GM18907 (cell line): ENCODE data around the gene MAU2.
"Not testable (repeated sequence)": the region's sequence is repeated elsewhere in the genome, so short reads cannot be mapped to it uniquely, and the experiment has no call there.

ENCODE experiments used
- ATAC-seq: cut with Tn5 transposase; IDR thresholded peaks from one replicate; pipeline ENCODE4 v1.9.1; 2021; ENCODE audit warnings: mild to moderate bottlenecking, moderate library complexity; ENCODE audit not compliant: unreplicated experiment

MAU2 gene

DNA sequence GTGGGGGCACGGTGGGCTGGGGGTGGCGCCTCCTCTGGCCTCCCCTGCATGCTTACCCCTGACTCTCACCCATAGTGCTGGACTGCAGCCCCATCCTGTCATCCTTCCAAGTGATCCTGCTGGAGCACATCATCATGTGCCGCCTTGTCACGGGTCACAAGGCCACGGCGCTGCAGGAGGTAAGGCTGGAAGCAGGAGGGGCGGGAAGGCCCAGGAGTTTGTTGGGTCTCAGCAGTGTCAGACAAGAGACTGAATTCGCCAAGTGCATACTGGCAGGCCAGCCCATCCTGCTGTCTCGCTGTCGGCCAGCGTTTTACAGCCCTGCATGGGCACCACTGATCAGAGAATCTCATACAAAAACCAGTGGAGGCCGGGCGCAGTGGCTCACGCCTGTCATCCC lies 23.1 kb downstream of the MAU2 start:
- ATAC-seq, result no peak

- no peak for ATAC-seq
These were observed 24.6 kb downstream of the MAU2 start for GRCh38 chr19:19345232-19345631.

- no peak for ATAC-seq
These were observed 25.3 kb downstream of the MAU2 start for GRCh38 chr19:19345970-19346369.

DNA sequence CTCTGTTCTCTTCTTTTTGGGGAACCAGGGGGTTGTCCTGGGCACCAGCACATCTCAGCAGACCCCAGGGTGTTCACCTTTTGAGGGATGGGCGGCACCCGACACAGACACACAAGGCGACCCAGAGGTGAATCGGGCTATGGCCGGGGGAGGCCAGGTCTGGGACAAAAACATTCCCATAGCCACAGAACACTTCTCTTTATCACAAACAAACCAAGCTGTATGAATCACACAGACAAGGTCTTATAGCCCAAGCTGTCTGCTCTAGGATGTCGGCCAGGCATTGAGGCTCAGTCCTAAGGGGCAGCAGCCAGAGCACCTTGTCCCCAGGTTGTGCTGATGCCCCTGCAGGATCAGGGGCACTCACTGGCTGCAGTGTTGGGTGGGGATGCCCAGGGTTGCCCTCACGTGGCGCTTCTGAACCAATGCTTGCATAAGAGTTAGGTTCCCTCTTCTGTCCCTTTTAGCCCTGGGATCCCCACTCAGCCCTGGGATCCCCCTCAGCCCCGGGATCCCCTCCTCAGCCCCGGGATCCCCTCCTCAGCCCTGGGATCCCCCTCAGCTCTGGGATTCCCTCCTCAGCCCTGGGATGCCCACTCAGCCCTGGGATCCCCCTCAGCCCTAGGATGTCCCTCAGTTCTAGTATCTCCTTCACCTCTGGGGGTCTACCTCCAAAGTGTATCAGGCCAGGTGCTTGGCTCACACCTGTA lies 26.9 kb downstream of the MAU2 start:
- no peak for ATAC-seq

DNA sequence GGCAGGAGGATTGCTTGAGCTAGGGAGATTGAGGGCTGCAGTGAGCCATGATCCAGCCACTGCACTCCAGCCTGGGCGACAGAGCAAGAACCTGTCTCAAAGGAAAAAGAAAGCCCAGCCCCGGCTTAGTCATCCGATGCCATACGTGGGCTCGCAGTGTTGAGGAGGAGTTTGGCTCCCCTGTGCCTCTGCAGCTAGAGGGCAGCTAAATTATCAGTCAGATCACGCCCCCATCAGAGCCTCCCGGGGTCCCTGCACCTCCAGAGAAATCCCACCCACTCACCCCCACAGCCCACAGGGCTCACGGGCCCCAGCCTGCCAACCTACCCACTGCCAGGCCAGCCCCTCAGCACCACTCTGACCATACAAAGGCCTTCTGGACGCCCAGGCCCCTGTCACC lies 27.6 kb downstream of the MAU2 start:
- no peak for ATAC-seq

- no peak for ATAC-seq
These were observed 28.7 kb downstream of the MAU2 start for GRCh38 chr19:19349365-19349764.

DNA sequence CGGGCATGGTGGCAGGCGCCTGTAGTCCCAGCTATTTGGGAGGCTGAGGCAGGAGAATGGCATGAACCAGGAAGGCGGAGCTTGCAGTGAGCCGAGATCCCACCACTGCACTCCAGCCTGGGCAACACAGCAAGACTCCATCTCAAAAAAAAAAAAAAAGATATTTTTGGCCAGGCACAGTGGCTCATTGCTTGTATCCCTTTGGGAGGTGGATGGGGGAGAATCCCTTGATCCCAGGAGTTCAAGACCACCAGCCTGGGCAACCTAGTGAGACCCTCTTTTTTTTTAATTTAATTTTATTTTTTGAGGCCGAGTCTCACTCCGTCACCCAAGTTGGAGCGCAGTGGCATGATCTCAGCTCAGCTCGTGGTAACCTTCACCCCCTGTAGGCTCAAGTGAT lies 30.1 kb downstream of the MAU2 start:
- ATAC-seq, result not testable (repeated sequence)

- ATAC-seq, result no peak
These were observed 32.2 kb downstream of the MAU2 start for GRCh38 chr19:19352823-19353222.

GRCh38 chr19:19354007-19354406 lies 33.4 kb downstream of the MAU2 start:
- ATAC-seq, result no peak

DNA sequence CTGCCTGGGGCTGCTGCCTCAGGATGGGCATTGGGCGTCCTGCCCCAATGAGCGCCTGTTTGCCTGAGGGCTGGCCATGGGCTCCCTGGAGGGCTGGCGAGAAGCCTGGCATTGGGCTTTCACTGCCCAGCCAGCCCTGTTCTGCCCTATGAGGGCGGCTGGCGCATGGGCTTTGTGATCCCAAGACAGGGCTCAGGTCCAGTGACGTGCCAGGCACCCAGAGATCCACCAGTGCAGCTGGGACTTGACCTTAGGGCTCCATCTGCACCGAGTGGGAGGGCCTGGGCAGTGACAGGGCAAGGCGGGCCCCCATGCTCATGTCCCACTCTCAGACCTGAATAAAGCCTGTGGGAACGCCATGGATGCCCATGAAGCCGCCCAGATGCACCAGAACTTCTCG lies 34.3 kb downstream of the MAU2 start:
- ATAC-seq, result no peak

DNA sequence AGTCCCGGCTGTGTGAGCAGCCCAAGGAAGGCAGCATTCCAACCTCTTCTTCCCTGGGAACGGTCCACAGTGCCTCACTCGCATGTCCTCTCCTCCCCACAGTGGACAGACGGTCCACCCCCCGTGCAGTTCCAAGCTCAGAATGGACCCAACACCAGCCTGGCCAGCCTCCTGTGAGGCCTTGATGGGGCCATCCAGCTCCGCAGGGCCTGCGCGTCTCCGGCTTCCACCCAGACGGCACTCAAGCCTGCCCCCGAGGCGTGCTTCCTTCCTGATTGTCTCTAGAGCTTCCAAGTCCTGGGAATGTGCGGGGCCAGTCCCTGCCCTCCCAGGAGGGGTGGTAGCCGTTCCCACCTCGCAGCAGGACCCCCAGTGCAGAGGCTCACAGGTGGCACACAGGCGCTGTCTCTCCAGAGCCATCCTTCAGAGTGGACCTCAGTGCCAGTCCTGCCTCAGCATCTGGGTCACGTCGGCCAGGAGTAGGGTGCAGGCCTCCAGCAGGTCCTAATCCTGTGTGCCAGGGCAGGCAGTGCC lies 35.0 kb downstream of the MAU2 start:
- no peak for ATAC-seq

DNA sequence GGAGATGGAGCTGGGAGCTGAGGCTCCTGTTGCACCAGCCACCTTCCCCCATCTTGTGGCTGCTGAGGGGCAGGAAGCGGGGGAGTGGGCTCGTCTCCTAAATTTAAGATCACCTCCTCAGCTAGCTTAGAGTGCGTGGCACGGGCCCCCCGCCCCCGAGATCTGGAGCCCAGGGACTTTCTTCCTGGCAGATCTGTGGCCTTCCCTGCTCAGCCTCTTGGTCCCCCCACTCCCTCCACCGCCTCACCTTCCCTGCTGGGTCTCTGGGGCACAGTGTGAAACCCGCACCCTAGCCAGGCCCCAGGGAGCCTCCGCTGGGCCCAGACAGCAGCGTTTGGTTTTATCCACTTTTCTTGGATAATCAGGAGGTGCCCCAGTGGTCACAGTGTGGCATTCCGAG lies 35.9 kb downstream of the MAU2 start:
- ATAC-seq, result no peak

DNA sequence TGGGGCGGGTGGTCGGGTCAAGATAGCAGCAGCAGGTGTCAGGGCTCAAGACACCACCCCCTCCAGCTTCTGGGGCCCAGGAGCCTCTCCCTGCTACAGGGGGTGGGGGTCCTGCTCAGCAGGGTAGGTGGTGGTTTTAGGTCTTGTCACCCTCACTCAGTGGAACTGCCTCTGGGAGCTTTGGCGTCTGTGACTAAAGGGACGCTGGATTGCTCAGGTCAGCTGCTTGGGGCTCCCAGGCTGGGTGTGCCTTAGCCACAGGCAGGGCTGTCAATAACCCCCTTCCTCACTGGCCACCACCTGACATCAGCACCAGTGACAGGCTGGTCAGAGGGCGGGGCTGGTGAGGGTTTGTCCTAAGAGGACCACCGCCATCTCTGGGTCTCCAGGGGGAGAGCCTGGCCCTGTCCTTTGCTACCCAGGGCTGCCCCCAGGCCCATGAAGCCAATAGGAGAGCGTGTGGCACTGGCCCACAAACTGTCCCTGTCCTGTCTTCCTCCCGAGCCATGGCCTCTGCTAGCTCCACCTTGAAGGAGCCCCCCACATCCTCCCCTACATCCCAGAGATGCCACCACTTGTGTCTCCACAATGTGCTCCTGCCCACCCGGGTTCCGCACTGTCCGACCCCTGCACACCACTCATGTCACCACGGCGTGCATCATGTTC lies 36.4 kb downstream of the MAU2 start:
- no peak for ATAC-seq

- peak; percentile 65 for ATAC-seq
These were observed 40.5 kb downstream of the MAU2 start for GRCh38 chr19:19361075-19361594.

DNA sequence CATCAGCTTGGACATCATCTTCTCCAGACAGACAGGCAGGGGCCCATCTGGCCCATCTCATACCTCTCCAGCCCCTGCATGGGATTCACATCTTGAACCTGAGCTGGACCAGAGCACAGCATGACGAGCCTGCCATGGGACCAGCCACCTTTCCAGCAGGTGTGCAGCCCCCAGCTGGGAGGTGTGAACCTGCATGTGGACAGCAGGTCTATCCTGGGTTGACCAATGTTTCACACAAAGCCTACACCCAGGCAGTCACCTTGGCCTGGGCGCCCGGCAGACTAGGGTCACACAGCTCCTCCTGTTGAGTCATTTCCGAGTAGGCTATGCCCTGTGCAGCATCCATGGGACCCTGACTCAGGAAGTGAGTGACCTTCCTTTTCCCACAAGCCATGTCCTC lies 41.4 kb downstream of the MAU2 start:
- no peak for ATAC-seq

GRCh38 chr19:19366434-19367396 lies 46.1 kb downstream of the MAU2 start:
- ATAC-seq, result peak; percentile 80

DNA sequence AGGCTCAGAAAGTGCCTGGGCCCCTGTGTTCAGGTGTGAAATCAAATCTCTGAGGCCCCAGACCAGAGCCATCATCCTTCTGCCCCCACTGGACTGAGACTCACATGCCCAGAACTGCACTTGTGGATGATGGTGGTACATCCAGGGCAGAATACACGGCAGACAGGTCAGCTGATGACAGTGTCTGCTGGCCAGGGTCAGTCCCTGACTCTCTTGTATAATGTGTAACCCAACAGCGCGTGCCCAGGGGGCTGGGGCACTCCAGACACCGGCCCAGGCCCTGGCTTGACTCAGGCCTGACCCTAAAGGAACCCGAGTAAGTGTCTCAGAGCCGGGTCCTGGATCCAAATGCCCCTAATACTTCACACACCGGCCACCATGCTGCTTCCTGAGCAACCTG lies 47.5 kb downstream of the MAU2 start:
- no peak for ATAC-seq

DNA sequence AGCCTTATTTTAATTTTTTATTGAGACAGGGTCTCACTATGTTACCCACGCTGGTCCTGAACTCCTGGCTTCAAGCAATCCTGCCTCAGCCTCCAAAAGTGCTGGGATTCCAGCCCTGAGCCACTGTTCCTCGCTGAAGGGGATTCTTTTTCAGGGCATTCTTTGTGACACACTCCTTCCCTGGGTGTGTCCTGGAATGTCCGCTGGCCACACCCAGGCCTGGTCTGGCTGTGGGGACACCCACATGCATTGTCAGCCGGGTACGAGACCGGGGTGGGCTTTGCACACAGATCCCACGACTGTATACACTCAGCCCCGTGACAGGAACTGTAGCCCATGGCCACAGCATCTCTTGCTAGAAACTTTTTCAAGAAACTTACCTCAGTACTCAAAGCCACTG lies 50.4 kb downstream of the MAU2 start:
- ATAC-seq, result no peak

- peak; percentile 91 for ATAC-seq
These were observed 52.2 kb downstream of the MAU2 start for GRCh38 chr19:19372656-19373416.

GRCh38 chr19:19379527-19379926 lies 58.9 kb downstream of the MAU2 start:
- no peak for ATAC-seq
